PFSK-1 (cell line): ENCODE results near the gene KCTD12.

Experiments used
- POLR2AphosphoS5 ChIP-seq: IDR thresholded peaks from 2 replicates; pipeline ENCODE4 v1.6.1; 2012; ENCODE audit warnings: low read depth, mild to moderate bottlenecking, control low read depth, low read length, moderate library complexity
- SIN3A ChIP-seq: IDR thresholded peaks from 2 replicates; pipeline ENCODE4 v1.6.1; 2012; ENCODE audit warnings: mild to moderate bottlenecking, low read length, moderate library complexity, borderline replicate concordance; ENCODE audit not compliant: insufficient read depth
- TAF1 ChIP-seq: IDR thresholded peaks from 2 replicates; pipeline ENCODE4 v1.6.1; 2012; ENCODE audit warnings: low read length, control low read depth, borderline replicate concordance; ENCODE audit not compliant: insufficient read depth
- TF ChIP-seq, protein P1 (sequence below), 2 experiments: IDR thresholded peaks; 2 replicates each; pipeline versions ENCODE4 v1.6.1 to v1.8.0; 2011 to 2012; ENCODE audit warnings: low read depth in 2 of 2, low read length in 2 of 2, control low read depth in 1 of 2, inconsistent platforms in 1 of 2, mild to moderate bottlenecking in 1 of 2, moderate library complexity in 1 of 2; ENCODE audit not compliant: insufficient read depth in 1 of 2

GRCh38 chr13:76904507-76904906 lies 18.3 kb upstream of the KCTD12 start:
- TF ChIP-seq POLR2AphosphoS5 = no peak
- TF ChIP-seq, protein P1, sequence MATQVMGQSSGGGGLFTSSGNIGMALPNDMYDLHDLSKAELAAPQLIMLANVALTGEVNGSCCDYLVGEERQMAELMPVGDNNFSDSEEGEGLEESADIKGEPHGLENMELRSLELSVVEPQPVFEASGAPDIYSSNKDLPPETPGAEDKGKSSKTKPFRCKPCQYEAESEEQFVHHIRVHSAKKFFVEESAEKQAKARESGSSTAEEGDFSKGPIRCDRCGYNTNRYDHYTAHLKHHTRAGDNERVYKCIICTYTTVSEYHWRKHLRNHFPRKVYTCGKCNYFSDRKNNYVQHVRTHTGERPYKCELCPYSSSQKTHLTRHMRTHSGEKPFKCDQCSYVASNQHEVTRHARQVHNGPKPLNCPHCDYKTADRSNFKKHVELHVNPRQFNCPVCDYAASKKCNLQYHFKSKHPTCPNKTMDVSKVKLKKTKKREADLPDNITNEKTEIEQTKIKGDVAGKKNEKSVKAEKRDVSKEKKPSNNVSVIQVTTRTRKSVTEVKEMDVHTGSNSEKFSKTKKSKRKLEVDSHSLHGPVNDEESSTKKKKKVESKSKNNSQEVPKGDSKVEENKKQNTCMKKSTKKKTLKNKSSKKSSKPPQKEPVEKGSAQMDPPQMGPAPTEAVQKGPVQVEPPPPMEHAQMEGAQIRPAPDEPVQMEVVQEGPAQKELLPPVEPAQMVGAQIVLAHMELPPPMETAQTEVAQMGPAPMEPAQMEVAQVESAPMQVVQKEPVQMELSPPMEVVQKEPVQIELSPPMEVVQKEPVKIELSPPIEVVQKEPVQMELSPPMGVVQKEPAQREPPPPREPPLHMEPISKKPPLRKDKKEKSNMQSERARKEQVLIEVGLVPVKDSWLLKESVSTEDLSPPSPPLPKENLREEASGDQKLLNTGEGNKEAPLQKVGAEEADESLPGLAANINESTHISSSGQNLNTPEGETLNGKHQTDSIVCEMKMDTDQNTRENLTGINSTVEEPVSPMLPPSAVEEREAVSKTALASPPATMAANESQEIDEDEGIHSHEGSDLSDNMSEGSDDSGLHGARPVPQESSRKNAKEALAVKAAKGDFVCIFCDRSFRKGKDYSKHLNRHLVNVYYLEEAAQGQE (IDR thresholded peaks at IDR 0.05; ENCODE audit: insufficient read depth in 1 of 2, low read depth in 2 of 2, low read length in 2 of 2) = no peak
- TF ChIP-seq SIN3A = no peak
- no peak for TF ChIP-seq TAF1
